HepG2 (cell line): Measurements from ENCODE around the gene TEAD3. TPM values are rescaled to one million over a fixed set of nuclear protein-coding genes. Genes with fewer than 3 reads are reported as not detected.

Source experiments
- ADNP ChIP-seq: sonication (generic); formaldehyde crosslinking; IDR thresholded peaks from 2 replicates; pipeline ENCODE4 v1.4.0; 2020; ENCODE audit warnings: missing genetic modification reagents
- CBX5 ChIP-seq: sonication (generic); formaldehyde crosslinking; IDR thresholded peaks from 2 replicates; pipeline ENCODE4 v1.4.0; 2020; ENCODE audit warnings: missing genetic modification reagents, borderline replicate concordance
- HCFC1 ChIP-seq: fragments of 150-350 bp; IDR thresholded peaks from 2 replicates; pipeline ENCODE4 v1.6.1; 2014; ENCODE audit warnings: low read depth, low read length
- KAT2B ChIP-seq: fragments of 150-350 bp; IDR thresholded peaks from 2 replicates; pipeline ENCODE4 v1.6.1; 2014; ENCODE audit warnings: low read depth, low read length, borderline replicate concordance
- MAF1 ChIP-seq: sonication (generic); formaldehyde crosslinking; IDR thresholded peaks from 2 replicates; pipeline ENCODE4 v1.5.0; 2020; ENCODE audit warnings: missing genetic modification reagents, borderline replicate concordance
- MAFF ChIP-seq: IDR thresholded peaks from 2 replicates; pipeline ENCODE4 v1.6.1; 2011; ENCODE audit warnings: low read depth, low read length, improper control_type of control experiment
- NFYB ChIP-seq: sonication (generic); formaldehyde crosslinking; IDR thresholded peaks from 2 replicates; pipeline ENCODE4 v1.4.0; 2020; ENCODE audit warnings: missing genetic modification reagents
- NR1H2 ChIP-seq: sonication (generic); formaldehyde crosslinking; IDR thresholded peaks from 2 replicates; pipeline ENCODE4 v1.8.1; 2022; ENCODE audit warnings: low read depth, missing genetic modification reagents, borderline replicate concordance
- PAWR ChIP-seq: sonication (generic); formaldehyde crosslinking; IDR thresholded peaks from 2 replicates; pipeline ENCODE4 v1.4.0; 2020; ENCODE audit warnings: missing genetic modification reagents, mild to moderate bottlenecking, borderline replicate concordance
- TGIF2 ChIP-seq: IDR thresholded peaks from 2 replicates; pipeline ENCODE4 v1.6.1; 2016; ENCODE audit warnings: control low read depth, missing compliant biosample characterization
- YY1 ChIP-seq: IDR thresholded peaks from 2 replicates; pipeline ENCODE4 v1.6.1; 2011; ENCODE audit warnings: low read length, low read depth, moderate library complexity, mild to moderate bottlenecking; ENCODE audit not compliant: insufficient read depth, insufficient replicate concordance
- ZNF251 ChIP-seq: sonication (generic); formaldehyde crosslinking; IDR thresholded peaks from 2 replicates; pipeline ENCODE4 v1.9.0; 2021; ENCODE audit warnings: mild to moderate bottlenecking, missing genetic modification reagents
- ZNF329 ChIP-seq: sonication (generic); formaldehyde crosslinking; IDR thresholded peaks from 2 replicates; pipeline ENCODE4 v1.9.0; 2021; ENCODE audit warnings: low read depth, mild to moderate bottlenecking, missing genetic modification reagents
- ZNF543 ChIP-seq: sonication (generic); formaldehyde crosslinking; IDR thresholded peaks from 2 replicates; pipeline ENCODE4 v1.4.0; 2020; ENCODE audit warnings: mild to moderate bottlenecking, missing genetic modification reagents
- ZNF782 ChIP-seq: sonication (generic); formaldehyde crosslinking; IDR thresholded peaks from 2 replicates; pipeline ENCODE4 v1.4.0; 2020; ENCODE audit warnings: missing genetic modification reagents, mild to moderate bottlenecking, borderline replicate concordance
- polyA plus RNA-seq, 8 experiments: library from polyadenylated mRNA; depleted of rRNA in 3 of 8; stranded (reverse) in 7 of 8; unstranded in 1 of 8; fragments of >200 nt; fragmentation: Illumina TruSeq in 4 of 8; extraction: Trizol in 4 of 8; gene quantifications; 2 replicates each; pipeline versions ENCODE4 v1.2.1 to v1.2.3, GENCODE V29; 2011 to 2016; ENCODE audit warnings: low read depth in 4 of 8, missing spikeins in 1 of 8, mixed read lengths in 1 of 8; ENCODE audit not compliant: insufficient read depth in 1 of 8
- total RNA-seq, 5 experiments: library from RNA; depleted of rRNA; stranded (reverse); fragments of >200 nt; fragmentation: Illumina TruSeq; extraction: Trizol; gene quantifications; 2 replicates each; pipeline ENCODE4 v1.2.3, GENCODE V29; 2016; ENCODE audit warnings: low read depth in 1 of 5
- TF ChIP-seq, protein P1 (sequence below): sonication (generic); formaldehyde crosslinking; IDR thresholded peaks from 2 replicates; pipeline ENCODE4 v1.4.0; 2020; ENCODE audit warnings: missing genetic modification reagents, borderline replicate concordance
- TF ChIP-seq, protein P2 (sequence below): sonication (generic); formaldehyde crosslinking; conservative IDR thresholded peaks from 2 replicates; pipeline ENCODE4 v1.8.1; 2023; ENCODE audit warnings: missing genetic modification reagents
- TF ChIP-seq, protein P3 (sequence below): sonication (generic); formaldehyde crosslinking; conservative IDR thresholded peaks from 2 replicates; pipeline ENCODE4 v1.4.0; 2020; ENCODE audit warnings: missing genetic modification reagents
- TF ChIP-seq, protein P4 (sequence below): sonication (generic); formaldehyde crosslinking; IDR thresholded peaks from 2 replicates; pipeline ENCODE4 v1.4.0; 2020; ENCODE audit warnings: missing genetic modification reagents
- TF ChIP-seq, protein P5 (sequence below): sonication (generic); formaldehyde crosslinking; conservative IDR thresholded peaks from 2 replicates; pipeline ENCODE4 v1.8.0; 2022; ENCODE audit warnings: mild to moderate bottlenecking, moderate library complexity, missing genetic modification reagents

Gene TEAD3
- total and polyA plus RNA-seq, 2 of the 13 experiments (the other 11 are each of a cell fraction or from before 2014, with no cell fraction given), result 15.1 to 16.5 TPM

DNA sequence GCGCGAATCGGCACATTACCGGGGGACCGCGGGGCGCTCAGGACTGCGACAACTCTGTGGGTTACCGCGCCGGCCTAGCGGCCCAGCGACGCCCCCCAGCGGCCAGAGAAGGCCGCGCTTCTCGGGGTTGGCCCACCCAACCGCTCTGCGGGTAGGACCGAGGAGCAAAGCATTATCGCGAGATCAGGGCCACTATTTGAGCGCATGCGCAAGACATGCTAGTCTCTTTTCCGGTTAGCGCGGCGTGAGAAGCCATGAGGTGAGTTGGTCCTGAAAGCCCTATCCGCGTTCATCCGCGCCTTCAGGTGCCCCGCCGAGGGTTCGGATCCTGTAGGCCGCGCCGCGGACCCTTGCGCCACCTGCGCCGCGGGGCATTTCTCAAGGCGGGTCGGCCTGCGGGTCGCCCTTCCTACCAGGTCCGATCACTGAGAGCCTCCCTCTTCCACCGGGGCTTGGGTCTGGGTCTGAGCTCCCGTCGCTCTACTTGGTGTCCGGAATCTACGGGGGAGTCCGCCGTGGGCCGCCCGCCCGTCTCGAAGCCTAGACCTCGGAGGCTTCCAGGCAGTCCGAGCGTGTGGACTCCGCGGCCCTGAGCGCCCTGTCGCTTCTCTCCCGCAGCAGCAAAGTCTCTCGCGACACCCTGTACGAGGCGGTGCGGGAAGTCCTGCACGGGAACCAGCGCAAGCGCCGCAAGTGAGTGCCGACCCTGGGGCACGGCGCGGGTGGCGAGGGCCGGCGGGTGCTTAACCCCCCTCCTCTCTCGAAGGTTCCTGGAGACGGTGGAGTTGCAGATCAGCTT, 28.5 kb downstream of the TEAD3 start, which contains the start of gene RPL10A (continued):
- TF ChIP-seq CBX5 (CRISPR knock-in tag) (peak; percentile 67), ZNF782 (CRISPR knock-in tag) (peak; percentile 96; the same call in 1 of the 2 replicates), NFYB (CRISPR knock-in tag) (peak; percentile 63), PAWR (CRISPR knock-in tag) (peak; percentile 92; the same call in 1 of the 2 replicates), ZNF251 (CRISPR knock-in tag) (no peak; the same call in 1 of the 2 replicates), HCFC1 (peak; percentile 59; the same call in 1 of the 2 replicates), MAF1 (peak; percentile 92), MAFF (peak; percentile 59; the same call in 1 of the 2 replicates), YY1 (peak; percentile 83), TGIF2 (CRISPR knock-in tag) (peak; percentile 86), NR1H2 (CRISPR knock-in tag) (peak; percentile 97), ZNF329 (CRISPR knock-in tag) (peak; percentile 89), KAT2B (no peak), ZNF543 (peak; percentile 90), ADNP (CRISPR knock-in tag) (0 out of 2 replicates have a peak, but pooled peaks have one; percentile 41)
- TF ChIP-seq, protein P1, sequence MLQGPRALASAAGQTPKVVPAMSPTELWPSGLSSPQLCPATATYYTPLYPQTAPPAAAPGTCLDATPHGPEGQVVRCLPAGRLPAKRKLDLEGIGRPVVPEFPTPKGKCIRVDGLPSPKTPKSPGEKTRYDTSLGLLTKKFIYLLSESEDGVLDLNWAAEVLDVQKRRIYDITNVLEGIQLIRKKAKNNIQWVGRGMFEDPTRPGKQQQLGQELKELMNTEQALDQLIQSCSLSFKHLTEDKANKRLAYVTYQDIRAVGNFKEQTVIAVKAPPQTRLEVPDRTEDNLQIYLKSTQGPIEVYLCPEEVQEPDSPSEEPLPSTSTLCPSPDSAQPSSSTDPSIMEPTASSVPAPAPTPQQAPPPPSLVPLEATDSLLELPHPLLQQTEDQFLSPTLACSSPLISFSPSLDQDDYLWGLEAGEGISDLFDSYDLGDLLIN (CRISPR knock-in tag), result no peak
- TF ChIP-seq, protein P2, sequence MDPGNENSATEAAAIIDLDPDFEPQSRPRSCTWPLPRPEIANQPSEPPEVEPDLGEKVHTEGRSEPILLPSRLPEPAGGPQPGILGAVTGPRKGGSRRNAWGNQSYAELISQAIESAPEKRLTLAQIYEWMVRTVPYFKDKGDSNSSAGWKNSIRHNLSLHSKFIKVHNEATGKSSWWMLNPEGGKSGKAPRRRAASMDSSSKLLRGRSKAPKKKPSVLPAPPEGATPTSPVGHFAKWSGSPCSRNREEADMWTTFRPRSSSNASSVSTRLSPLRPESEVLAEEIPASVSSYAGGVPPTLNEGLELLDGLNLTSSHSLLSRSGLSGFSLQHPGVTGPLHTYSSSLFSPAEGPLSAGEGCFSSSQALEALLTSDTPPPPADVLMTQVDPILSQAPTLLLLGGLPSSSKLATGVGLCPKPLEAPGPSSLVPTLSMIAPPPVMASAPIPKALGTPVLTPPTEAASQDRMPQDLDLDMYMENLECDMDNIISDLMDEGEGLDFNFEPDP (CRISPR knock-in tag), result no peak; the same call in none of the 2 replicates
- TF ChIP-seq, protein P3, sequence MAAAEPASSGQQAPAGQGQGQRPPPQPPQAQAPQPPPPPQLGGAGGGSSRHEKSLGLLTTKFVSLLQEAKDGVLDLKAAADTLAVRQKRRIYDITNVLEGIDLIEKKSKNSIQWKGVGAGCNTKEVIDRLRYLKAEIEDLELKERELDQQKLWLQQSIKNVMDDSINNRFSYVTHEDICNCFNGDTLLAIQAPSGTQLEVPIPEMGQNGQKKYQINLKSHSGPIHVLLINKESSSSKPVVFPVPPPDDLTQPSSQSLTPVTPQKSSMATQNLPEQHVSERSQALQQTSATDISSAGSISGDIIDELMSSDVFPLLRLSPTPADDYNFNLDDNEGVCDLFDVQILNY (CRISPR knock-in tag), result no peak
- TF ChIP-seq, protein P4, sequence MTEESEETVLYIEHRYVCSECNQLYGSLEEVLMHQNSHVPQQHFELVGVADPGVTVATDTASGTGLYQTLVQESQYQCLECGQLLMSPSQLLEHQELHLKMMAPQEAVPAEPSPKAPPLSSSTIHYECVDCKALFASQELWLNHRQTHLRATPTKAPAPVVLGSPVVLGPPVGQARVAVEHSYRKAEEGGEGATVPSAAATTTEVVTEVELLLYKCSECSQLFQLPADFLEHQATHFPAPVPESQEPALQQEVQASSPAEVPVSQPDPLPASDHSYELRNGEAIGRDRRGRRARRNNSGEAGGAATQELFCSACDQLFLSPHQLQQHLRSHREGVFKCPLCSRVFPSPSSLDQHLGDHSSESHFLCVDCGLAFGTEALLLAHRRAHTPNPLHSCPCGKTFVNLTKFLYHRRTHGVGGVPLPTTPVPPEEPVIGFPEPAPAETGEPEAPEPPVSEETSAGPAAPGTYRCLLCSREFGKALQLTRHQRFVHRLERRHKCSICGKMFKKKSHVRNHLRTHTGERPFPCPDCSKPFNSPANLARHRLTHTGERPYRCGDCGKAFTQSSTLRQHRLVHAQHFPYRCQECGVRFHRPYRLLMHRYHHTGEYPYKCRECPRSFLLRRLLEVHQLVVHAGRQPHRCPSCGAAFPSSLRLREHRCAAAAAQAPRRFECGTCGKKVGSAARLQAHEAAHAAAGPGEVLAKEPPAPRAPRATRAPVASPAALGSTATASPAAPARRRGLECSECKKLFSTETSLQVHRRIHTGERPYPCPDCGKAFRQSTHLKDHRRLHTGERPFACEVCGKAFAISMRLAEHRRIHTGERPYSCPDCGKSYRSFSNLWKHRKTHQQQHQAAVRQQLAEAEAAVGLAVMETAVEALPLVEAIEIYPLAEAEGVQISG (CRISPR knock-in tag), result peak; percentile 91
- TF ChIP-seq, protein P5, sequence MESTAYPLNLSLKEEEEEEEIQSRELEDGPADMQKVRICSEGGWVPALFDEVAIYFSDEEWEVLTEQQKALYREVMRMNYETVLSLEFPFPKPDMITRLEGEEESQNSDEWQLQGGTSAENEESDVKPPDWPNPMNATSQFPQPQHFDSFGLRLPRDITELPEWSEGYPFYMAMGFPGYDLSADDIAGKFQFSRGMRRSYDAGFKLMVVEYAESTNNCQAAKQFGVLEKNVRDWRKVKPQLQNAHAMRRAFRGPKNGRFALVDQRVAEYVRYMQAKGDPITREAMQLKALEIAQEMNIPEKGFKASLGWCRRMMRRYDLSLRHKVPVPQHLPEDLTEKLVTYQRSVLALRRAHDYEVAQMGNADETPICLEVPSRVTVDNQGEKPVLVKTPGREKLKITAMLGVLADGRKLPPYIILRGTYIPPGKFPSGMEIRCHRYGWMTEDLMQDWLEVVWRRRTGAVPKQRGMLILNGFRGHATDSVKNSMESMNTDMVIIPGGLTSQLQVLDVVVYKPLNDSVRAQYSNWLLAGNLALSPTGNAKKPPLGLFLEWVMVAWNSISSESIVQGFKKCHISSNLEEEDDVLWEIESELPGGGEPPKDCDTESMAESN (CRISPR knock-in tag), result peak; percentile 96
